ENCODE results near the gene HNMT. TPM values are rescaled to one million over a fixed set of nuclear protein-coding genes. Genes with fewer than 3 reads are reported as not detected.
"Not testable (repeated sequence)": the region's sequence is repeated elsewhere in the genome, so short reads cannot be mapped to it uniquely, and the experiment has no call there.

HNMT gene
- total RNA-seq, 1 experiment from 2014 or later, result not detected

- no peaks in the 10 kb centered on the region; the same call in none of the 2 replicates for H3K9me3 ChIP-seq
- no peak overlapping the region for H3K4me3 ChIP-seq
- no peaks in the 10 kb centered on the region for H3K27me3 ChIP-seq
- no peak for DNase-seq
- no peaks in the 10 kb centered on the region for H3K36me3 ChIP-seq
Observed at GRCh38 chr2:137963535-137964065, 673 bp upstream of the HNMT start.

GRCh38 chr2:137964859-137965459 lies 686 bp downstream of the HNMT start:
- DNase-seq, result no peak
- Histone ChIP-seq H3K4me3 (no peak overlapping the region), H3K36me3 (no peaks in the 10 kb centered on the region), H3K9me3 (no peaks in the 10 kb centered on the region; the same call in 1 of the 2 replicates), H3K27me3 (no peaks in the 10 kb centered on the region)

- no peak for DNase-seq
- Histone ChIP-seq H3K4me3 (no peak overlapping the region), H3K9me3 (no peaks in the 10 kb centered on the region; the same call in 1 of the 2 replicates), H3K27me3 (no peaks in the 10 kb centered on the region), H3K36me3 (no peaks in the 10 kb centered on the region)
Observed at GRCh38 chr2:137966043-137966442, 1.8 kb downstream of the HNMT start.

GRCh38 chr2:137967042-137967441 lies 2.8 kb downstream of the HNMT start:
- H3K4me3 ChIP-seq, result no peak overlapping the region

GRCh38 chr2:137968477-137969417 lies 4.5 kb downstream of the HNMT start:
- DNase-seq, result no peak
- no peaks in the 10 kb centered on the region for H3K9me3 ChIP-seq
- H3K36me3 ChIP-seq, result no peaks in the 10 kb centered on the region
- H3K27me3 ChIP-seq, result no peaks in the 10 kb centered on the region
- H3K4me3 ChIP-seq, result no peak overlapping the region

More at GRCh38 chr2:137967042-137967441, 2.8 kb downstream of the HNMT start:
- DNase-seq, result no peak
- no peaks in the 10 kb centered on the region for H3K9me3 ChIP-seq
- H3K27me3 ChIP-seq, result no peaks in the 10 kb centered on the region
- no peaks in the 10 kb centered on the region for H3K36me3 ChIP-seq

- DNase-seq, result peak; percentile 84
- no peak overlapping the region for H3K4me3 ChIP-seq
- H3K27me3 ChIP-seq, result no peaks in the 10 kb centered on the region
- H3K36me3 ChIP-seq, result no peaks in the 10 kb centered on the region
- no peaks in the 10 kb centered on the region for H3K9me3 ChIP-seq
Observed at GRCh38 chr2:137969418-137969765, 5.1 kb downstream of the HNMT start.

GRCh38 chr2:137969876-137970275 lies 5.6 kb downstream of the HNMT start:
- Histone ChIP-seq H3K4me3 (no peak overlapping the region), H3K9me3 (no peaks in the 10 kb centered on the region), H3K27me3 (no peaks in the 10 kb centered on the region), H3K36me3 (no peaks in the 10 kb centered on the region)
- no peak for DNase-seq

GRCh38 chr2:137971259-137971658 lies 7.0 kb downstream of the HNMT start:
- H3K4me3 ChIP-seq, H3K27me3 ChIP-seq, DNase-seq, H3K9me3 ChIP-seq, H3K36me3 ChIP-seq: not testable (repeated sequence)

- H3K9me3 ChIP-seq, result no peaks in the 10 kb centered on the region
- no peaks in the 10 kb centered on the region for H3K27me3 ChIP-seq
- H3K36me3 ChIP-seq, result no peaks in the 10 kb centered on the region
- no peak overlapping the region for H3K4me3 ChIP-seq
- DNase-seq, result no peak
Observed at GRCh38 chr2:137973280-137973679, 9.0 kb downstream of the HNMT start.

GRCh38 chr2:137975280-137976271 lies 11.3 kb downstream of the HNMT start:
- Histone ChIP-seq H3K36me3 (no peaks in the 10 kb centered on the region), H3K27me3 (no peaks in the 10 kb centered on the region), H3K9me3 (no peaks in the 10 kb centered on the region), H3K4me3 (no peak overlapping the region)
- DNase-seq, result no peak

- Histone ChIP-seq H3K36me3 (no peaks in the 10 kb centered on the region), H3K4me3 (no peak overlapping the region), H3K9me3 (no peaks in the 10 kb centered on the region), H3K27me3 (no peaks in the 10 kb centered on the region)
- DNase-seq, result no peak
Observed at GRCh38 chr2:137976274-137976673, 12.0 kb downstream of the HNMT start.

GRCh38 chr2:137977790-137978189 lies 13.5 kb downstream of the HNMT start:
- Histone ChIP-seq H3K9me3 (no peaks in the 10 kb centered on the region), H3K4me3 (no peak overlapping the region), H3K36me3 (no peaks in the 10 kb centered on the region), H3K27me3 (no peaks in the 10 kb centered on the region)
- DNase-seq, result no peak

- Histone ChIP-seq H3K9me3 (no peaks in the 10 kb centered on the region), H3K4me3 (no peak overlapping the region), H3K36me3 (no peaks in the 10 kb centered on the region), H3K27me3 (no peaks in the 10 kb centered on the region)
- no peak for DNase-seq
Observed at GRCh38 chr2:137980459-137980858, 16.2 kb downstream of the HNMT start.

GRCh38 chr2:137981112-137981656 lies 16.9 kb downstream of the HNMT start:
- DNase-seq, result no peak
- Histone ChIP-seq H3K9me3 (no peaks in the 10 kb centered on the region), H3K36me3 (no peaks in the 10 kb centered on the region)

GRCh38 chr2:137983581-137983980 lies 19.3 kb downstream of the HNMT start:
- Histone ChIP-seq H3K4me3 (no peak overlapping the region), H3K9me3 (no peaks in the 10 kb centered on the region), H3K27me3 (no peaks in the 10 kb centered on the region), H3K36me3 (no peaks in the 10 kb centered on the region)
- no peak for DNase-seq

More at GRCh38 chr2:137981112-137981656, 16.9 kb downstream of the HNMT start:
- Histone ChIP-seq H3K27me3 (no peaks in the 10 kb centered on the region), H3K4me3 (no peak overlapping the region)

- no peak for DNase-seq
- H3K4me3 ChIP-seq, result no peak overlapping the region
Observed at GRCh38 chr2:137986268-137986667, 22.0 kb downstream of the HNMT start.

More at GRCh38 chr2:137986268-137986667, 22.0 kb downstream of the HNMT start:
- Histone ChIP-seq H3K9me3 (no peaks in the 10 kb centered on the region), H3K36me3 (no peaks in the 10 kb centered on the region), H3K27me3 (no peaks in the 10 kb centered on the region)
